ENCODE measurements around the gene PSORS1C2. TPM values are rescaled to one million over a fixed set of nuclear protein-coding genes. Genes with fewer than 3 reads are reported as not detected.

Gene PSORS1C2
- polyA plus RNA-seq, 1 of the 3 experiments (the other 2 are of a cell fraction), result not detected

DNA sequence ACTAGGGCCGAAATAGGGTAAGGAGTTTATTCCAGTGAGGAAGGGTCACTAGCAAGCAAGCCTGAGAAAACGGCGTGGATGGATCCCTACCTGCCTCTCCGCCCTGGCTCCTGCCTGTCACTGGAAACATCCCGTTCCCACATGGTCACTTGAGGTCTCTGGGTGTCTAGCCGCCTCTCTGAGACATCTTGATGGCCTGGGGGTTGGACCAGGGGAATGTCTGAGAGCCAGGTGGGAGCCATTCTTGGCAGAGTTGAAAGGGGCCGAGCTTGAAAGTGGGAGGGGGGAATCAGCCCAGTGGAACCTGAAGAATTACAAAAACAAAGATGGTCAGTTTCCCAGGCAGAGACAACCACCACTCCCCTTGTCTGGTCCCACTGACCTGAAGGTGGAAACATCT, 17.8 kb upstream of the PSORS1C2 start:
- no peaks in the 10 kb centered on the region for H4K20me1 ChIP-seq (ENCODE audit: insufficient read depth)
- peaks cover 0 to 2% of the 10 kb centered on the region in 2 experiments for H3K36me3 ChIP-seq (replicated peaks in 1 of 2; ENCODE audit: control insufficient read depth in 1 of 2, insufficient read depth in 2 of 2, low read length in 1 of 2)
- 95% methylated on average over 6 of the region's 7 CpGs for WGBS (ENCODE audit: low lambda C conversion rate)
- H2AFZ ChIP-seq (ENCODE audit: low read depth), result no peak overlapping the region
- CTCF ChIA-PET, result interaction anchor here (1.2 to 2.0 kb wide), 3 partner anchors 20 to 210 kb away, joined by 4 to 6 read pairs (median 5); no protein-coding TSS in a partner anchor
- H3K9me2 ChIP-seq, result no peaks in the 10 kb centered on the region
- no peaks in the 10 kb centered on the region for H3F3A ChIP-seq (replicated peaks; ENCODE audit: insufficient read depth)
- H3K4me2 ChIP-seq, result peak overlapping the region; percentile 73; the same call in 1 of the 2 replicates
- peaks cover 0 to 18% of the 10 kb centered on the region in 2 experiments; a peak in 1 of 4 replicates for H3K4me1 ChIP-seq (ENCODE audit: control insufficient read depth in 1 of 2, insufficient read depth in 2 of 2, low read depth in 1 of 2, low read length in 1 of 2)
- H3K9ac ChIP-seq, result no peak overlapping the region
- DNase-seq, result no peak
- no peaks in the 10 kb centered on the region for H3K27me3 ChIP-seq (ENCODE audit: insufficient read depth)
- no peak overlapping the region for H3K4me3 ChIP-seq (ENCODE audit: low read depth in 2 of 2, low read length in 1 of 2)
- H3K27ac ChIP-seq (ENCODE audit: low read depth in 2 of 2, low read length in 1 of 2), result no peak overlapping the region
- TF ChIP-seq, protein P1, sequence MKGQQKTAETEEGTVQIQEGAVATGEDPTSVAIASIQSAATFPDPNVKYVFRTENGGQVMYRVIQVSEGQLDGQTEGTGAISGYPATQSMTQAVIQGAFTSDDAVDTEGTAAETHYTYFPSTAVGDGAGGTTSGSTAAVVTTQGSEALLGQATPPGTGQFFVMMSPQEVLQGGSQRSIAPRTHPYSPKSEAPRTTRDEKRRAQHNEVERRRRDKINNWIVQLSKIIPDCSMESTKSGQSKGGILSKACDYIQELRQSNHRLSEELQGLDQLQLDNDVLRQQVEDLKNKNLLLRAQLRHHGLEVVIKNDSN (IDR thresholded peaks at IDR 0.05; ENCODE audit: borderline replicate concordance, low read depth), result no peak
- TF ChIP-seq CHD2 (IDR thresholded peaks at IDR 0.05; ENCODE audit: low read length, partially characterized antibody) (no peak), SIN3A (IDR thresholded peaks at IDR 0.05; ENCODE audit: borderline replicate concordance, low read depth, low read length) (no peak), POLR2AphosphoS5 (IDR thresholded peaks at IDR 0.05; ENCODE audit: low read depth, low read length) (no peak), ELF1 (IDR thresholded peaks at IDR 0.05) (no peak), TCF12 (IDR thresholded peaks at IDR 0.05) (no peak), FOXM1 (IDR thresholded peaks at IDR 0.05; ENCODE audit: low read depth) (no peak), FOXJ3 (CRISPR knock-in tag; IDR thresholded peaks at IDR 0.05) (no peak), RFX5 (IDR thresholded peaks at IDR 0.05; ENCODE audit: low read length) (no peak), RAD21 (IDR thresholded peaks at IDR 0.05; ENCODE audit: low read length) (no peak), SMC3 (IDR thresholded peaks at IDR 0.05; ENCODE audit: low read depth, low read length) (no peak), GATA2 (CRISPR knock-in tag; IDR thresholded peaks at IDR 0.05) (no peak), FOSL2 (IDR thresholded peaks at IDR 0.05; ENCODE audit: borderline replicate concordance, low read depth) (no peak)
- TF ChIP-seq, protein P2, sequence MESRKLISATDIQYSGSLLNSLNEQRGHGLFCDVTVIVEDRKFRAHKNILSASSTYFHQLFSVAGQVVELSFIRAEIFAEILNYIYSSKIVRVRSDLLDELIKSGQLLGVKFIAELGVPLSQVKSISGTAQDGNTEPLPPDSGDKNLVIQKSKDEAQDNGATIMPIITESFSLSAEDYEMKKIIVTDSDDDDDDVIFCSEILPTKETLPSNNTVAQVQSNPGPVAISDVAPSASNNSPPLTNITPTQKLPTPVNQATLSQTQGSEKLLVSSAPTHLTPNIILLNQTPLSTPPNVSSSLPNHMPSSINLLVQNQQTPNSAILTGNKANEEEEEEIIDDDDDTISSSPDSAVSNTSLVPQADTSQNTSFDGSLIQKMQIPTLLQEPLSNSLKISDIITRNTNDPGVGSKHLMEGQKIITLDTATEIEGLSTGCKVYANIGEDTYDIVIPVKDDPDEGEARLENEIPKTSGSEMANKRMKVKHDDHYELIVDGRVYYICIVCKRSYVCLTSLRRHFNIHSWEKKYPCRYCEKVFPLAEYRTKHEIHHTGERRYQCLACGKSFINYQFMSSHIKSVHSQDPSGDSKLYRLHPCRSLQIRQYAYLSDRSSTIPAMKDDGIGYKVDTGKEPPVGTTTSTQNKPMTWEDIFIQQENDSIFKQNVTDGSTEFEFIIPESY (IDR thresholded peaks at IDR 0.05; ENCODE audit: borderline replicate concordance, low read depth), result no peak
- TF ChIP-seq, protein P3, sequence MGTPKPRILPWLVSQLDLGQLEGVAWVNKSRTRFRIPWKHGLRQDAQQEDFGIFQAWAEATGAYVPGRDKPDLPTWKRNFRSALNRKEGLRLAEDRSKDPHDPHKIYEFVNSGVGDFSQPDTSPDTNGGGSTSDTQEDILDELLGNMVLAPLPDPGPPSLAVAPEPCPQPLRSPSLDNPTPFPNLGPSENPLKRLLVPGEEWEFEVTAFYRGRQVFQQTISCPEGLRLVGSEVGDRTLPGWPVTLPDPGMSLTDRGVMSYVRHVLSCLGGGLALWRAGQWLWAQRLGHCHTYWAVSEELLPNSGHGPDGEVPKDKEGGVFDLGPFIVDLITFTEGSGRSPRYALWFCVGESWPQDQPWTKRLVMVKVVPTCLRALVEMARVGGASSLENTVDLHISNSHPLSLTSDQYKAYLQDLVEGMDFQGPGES (IDR thresholded peaks at IDR 0.05; ENCODE audit: low read depth, low read length), result no peak
- POLR2A ChIA-PET, result no interaction called here
- H3K79me2 ChIP-seq (ENCODE audit: insufficient read depth), result peaks cover 9% of the 10 kb centered on the region
- no peaks in the 10 kb centered on the region for H3K9me3 ChIP-seq

DNA sequence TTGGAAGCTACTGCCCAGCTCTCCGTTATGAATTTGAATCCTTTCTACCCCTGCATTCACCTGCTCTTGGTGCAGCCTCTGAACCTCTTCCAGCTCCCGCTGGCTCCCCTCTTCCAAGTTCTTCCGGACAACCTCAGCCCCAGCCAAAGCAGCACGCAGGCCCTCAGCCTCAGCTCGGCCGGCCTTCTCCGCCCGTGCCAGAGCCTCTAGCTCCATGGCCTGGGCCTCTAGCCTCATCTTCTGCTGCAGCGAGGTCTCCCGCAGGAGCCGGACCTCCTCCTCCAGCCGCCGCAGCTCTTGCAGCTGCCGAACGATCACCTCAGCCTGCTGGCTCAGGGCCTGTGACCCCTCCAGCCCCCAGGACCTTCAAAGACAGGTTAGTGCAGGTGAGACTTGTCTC, 15.6 kb upstream of the PSORS1C2 start:
- 95% methylated on average over 15 of the region's 15 CpGs for WGBS (ENCODE audit: low lambda C conversion rate)
- no peaks in the 10 kb centered on the region for H3K27me3 ChIP-seq (ENCODE audit: insufficient read depth)
- DNase-seq, result no peak
- peaks cover 0 to 7% of the 10 kb centered on the region in 2 experiments for H3K36me3 ChIP-seq (replicated peaks in 1 of 2; ENCODE audit: control insufficient read depth in 1 of 2, insufficient read depth in 2 of 2, low read length in 1 of 2)
- peaks cover 0 to 15% of the 10 kb centered on the region in 2 experiments; a peak in 1 of 4 replicates for H3K4me1 ChIP-seq (ENCODE audit: control insufficient read depth in 1 of 2, insufficient read depth in 2 of 2, low read depth in 1 of 2, low read length in 1 of 2)
- H3K79me2 ChIP-seq (ENCODE audit: insufficient read depth), result peaks cover 9% of the 10 kb centered on the region; the same call in 1 of the 2 replicates
- H2AFZ ChIP-seq (ENCODE audit: low read depth), result no peak overlapping the region
- no peaks in the 10 kb centered on the region for H3K9me2 ChIP-seq
- H3K9me3 ChIP-seq, result no peaks in the 10 kb centered on the region
- H3K9ac ChIP-seq, result no peak overlapping the region
- H3K27ac ChIP-seq (ENCODE audit: low read depth in 2 of 2, low read length in 1 of 2), result no peak overlapping the region
- H4K20me1 ChIP-seq (ENCODE audit: insufficient read depth), result no peaks in the 10 kb centered on the region
- no peak overlapping the region for H3K4me2 ChIP-seq
- CTCF ChIA-PET, result interaction anchor here (1.6 to 2.0 kb wide), 2 partner anchors 38 to 212 kb away, joined by 6 to 9 read pairs; no protein-coding TSS in a partner anchor
- POLR2A ChIA-PET, result no interaction called here
- H3K4me3 ChIP-seq (ENCODE audit: low read depth in 2 of 2, low read length in 1 of 2), result no peak overlapping the region
- H3F3A ChIP-seq (replicated peaks; ENCODE audit: insufficient read depth), result no peaks in the 10 kb centered on the region
- TF ChIP-seq YY1 (IDR thresholded peaks at IDR 0.05; ENCODE audit: low read depth) (no peak), RFX5 (IDR thresholded peaks at IDR 0.05; ENCODE audit: low read length) (no peak), MEF2A (IDR thresholded peaks at IDR 0.05; ENCODE audit: borderline replicate concordance, low read depth) (no peak), POLR2AphosphoS5 (IDR thresholded peaks at IDR 0.05; ENCODE audit: low read depth, low read length) (no peak), NRF1 (IDR thresholded peaks at IDR 0.05; ENCODE audit: low read depth, low read length) (no peak)
- TF ChIP-seq, protein P4, sequence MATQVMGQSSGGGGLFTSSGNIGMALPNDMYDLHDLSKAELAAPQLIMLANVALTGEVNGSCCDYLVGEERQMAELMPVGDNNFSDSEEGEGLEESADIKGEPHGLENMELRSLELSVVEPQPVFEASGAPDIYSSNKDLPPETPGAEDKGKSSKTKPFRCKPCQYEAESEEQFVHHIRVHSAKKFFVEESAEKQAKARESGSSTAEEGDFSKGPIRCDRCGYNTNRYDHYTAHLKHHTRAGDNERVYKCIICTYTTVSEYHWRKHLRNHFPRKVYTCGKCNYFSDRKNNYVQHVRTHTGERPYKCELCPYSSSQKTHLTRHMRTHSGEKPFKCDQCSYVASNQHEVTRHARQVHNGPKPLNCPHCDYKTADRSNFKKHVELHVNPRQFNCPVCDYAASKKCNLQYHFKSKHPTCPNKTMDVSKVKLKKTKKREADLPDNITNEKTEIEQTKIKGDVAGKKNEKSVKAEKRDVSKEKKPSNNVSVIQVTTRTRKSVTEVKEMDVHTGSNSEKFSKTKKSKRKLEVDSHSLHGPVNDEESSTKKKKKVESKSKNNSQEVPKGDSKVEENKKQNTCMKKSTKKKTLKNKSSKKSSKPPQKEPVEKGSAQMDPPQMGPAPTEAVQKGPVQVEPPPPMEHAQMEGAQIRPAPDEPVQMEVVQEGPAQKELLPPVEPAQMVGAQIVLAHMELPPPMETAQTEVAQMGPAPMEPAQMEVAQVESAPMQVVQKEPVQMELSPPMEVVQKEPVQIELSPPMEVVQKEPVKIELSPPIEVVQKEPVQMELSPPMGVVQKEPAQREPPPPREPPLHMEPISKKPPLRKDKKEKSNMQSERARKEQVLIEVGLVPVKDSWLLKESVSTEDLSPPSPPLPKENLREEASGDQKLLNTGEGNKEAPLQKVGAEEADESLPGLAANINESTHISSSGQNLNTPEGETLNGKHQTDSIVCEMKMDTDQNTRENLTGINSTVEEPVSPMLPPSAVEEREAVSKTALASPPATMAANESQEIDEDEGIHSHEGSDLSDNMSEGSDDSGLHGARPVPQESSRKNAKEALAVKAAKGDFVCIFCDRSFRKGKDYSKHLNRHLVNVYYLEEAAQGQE (IDR thresholded peaks at IDR 0.05; ENCODE audit: low read depth, low read length), result no peak
- TF ChIP-seq, protein P5, sequence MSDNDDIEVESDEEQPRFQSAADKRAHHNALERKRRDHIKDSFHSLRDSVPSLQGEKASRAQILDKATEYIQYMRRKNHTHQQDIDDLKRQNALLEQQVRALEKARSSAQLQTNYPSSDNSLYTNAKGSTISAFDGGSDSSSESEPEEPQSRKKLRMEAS (IDR thresholded peaks at IDR 0.05; ENCODE audit: low read depth), result no peak
